ENCODE results near the gene DNAH11. TPM values are rescaled to one million over a fixed set of nuclear protein-coding genes. Genes with fewer than 3 reads are reported as not detected.

The DNAH11 gene
- total and polyA plus RNA-seq, 9 of the 15 experiments (the other 6 are each of a cell fraction or from before 2014, with no cell fraction given), result under 0.01 TPM; not detected in 7

DNA sequence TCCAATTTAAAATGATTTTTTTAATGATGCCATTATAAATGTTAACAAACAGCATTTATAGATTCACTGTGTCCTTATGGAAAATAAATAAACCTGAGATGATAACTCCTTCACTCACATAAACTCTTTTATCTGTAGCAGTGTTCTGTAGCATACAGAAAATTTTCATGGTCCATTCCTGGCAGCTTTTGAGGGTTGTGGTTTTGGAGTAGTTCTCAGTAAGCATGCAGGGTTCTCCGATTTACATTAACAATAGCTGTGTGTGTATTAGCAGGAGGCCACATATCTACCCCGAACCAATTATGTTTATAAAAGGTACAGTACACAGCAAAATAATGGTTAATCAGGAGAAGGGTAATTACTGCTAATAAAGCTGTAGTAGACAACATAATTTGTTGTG is 240.2 kb downstream of the DNAH11 start (continued):
- TF ChIP-seq TAF15 (IDR thresholded peaks at IDR 0.05; ENCODE audit: low read depth, low read length), result no peak
- no peak for TF ChIP-seq CREBBP (IDR thresholded peaks at IDR 0.05; ENCODE audit: low read depth, low read length)
- TF ChIP-seq, protein P1, sequence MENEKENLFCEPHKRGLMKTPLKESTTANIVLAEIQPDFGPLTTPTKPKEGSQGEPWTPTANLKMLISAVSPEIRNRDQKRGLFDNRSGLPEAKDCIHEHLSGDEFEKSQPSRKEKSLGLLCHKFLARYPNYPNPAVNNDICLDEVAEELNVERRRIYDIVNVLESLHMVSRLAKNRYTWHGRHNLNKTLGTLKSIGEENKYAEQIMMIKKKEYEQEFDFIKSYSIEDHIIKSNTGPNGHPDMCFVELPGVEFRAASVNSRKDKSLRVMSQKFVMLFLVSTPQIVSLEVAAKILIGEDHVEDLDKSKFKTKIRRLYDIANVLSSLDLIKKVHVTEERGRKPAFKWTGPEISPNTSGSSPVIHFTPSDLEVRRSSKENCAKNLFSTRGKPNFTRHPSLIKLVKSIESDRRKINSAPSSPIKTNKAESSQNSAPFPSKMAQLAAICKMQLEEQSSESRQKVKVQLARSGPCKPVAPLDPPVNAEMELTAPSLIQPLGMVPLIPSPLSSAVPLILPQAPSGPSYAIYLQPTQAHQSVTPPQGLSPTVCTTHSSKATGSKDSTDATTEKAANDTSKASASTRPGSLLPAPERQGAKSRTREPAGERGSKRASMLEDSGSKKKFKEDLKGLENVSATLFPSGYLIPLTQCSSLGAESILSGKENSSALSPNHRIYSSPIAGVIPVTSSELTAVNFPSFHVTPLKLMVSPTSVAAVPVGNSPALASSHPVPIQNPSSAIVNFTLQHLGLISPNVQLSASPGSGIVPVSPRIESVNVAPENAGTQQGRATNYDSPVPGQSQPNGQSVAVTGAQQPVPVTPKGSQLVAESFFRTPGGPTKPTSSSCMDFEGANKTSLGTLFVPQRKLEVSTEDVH (IDR thresholded peaks at IDR 0.05; ENCODE audit: low read depth, partially characterized antibody), result no peak
- TF ChIP-seq TFAM (CRISPR knock-in tag; conservative IDR thresholded peaks at IDR 0.05), result no peak
- TF ChIP-seq ADNP (tag; IDR thresholded peaks at IDR 0.05), result no peak
- TF ChIP-seq SREBF1 (IDR thresholded peaks at IDR 0.05; ENCODE audit: borderline replicate concordance, low read depth, low read length), result no peak

DNA sequence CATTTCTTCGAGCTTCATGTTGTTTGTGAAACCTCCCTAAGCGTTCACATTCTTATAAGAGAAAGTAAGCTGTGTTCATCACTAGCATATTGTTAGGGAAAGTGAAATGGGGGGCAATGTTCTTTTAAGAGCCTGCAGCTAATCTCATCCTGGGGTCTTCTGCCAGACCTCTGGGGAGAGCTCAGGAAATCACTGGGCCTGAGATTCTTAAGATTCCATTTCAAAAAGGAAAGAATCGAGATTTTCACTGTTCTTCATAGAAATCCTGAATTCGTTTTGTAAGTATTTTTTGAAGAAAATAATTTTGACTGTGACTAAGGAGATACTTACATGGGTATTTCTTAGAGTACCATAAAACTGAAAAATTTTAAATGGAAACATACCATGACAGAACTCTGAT is 242.2 kb downstream of the DNAH11 start:
- CTCF ChIA-PET (ENCODE audit: low intra/inter-chr PET ratio), result no interaction called here
- Histone ChIP-seq H3K79me2 (ENCODE audit: control insufficient read depth, insufficient read depth, low read length) (no peaks in the 10 kb centered on the region), H3K27me3 (ENCODE audit: control insufficient read depth in 2 of 2, insufficient read depth in 2 of 2, low read length in 2 of 2) (no peaks in the 10 kb centered on the region), H2AFZ (ENCODE audit: low read depth, low read length) (no peak overlapping the region), H3K4me1 (replicated peaks in 1 of 2; ENCODE audit: control insufficient read depth in 2 of 2, insufficient read depth in 2 of 2, low read length in 2 of 2) (no peaks in the 10 kb centered on the region), H3K9me1 (ENCODE audit: control insufficient read depth, insufficient read depth, low read length) (no peaks in the 10 kb centered on the region), H3K4me3 (no peak overlapping the region), H4K20me1 (replicated peaks; ENCODE audit: control insufficient read depth, insufficient read depth, low read length) (no peaks in the 10 kb centered on the region), H3K9ac (ENCODE audit: insufficient read depth in 1 of 2, low read depth in 2 of 2, low read length in 2 of 2) (no peak overlapping the region), H3K9me3 (replicated peaks; ENCODE audit: control insufficient read depth, insufficient read depth, low read depth, low read length) (no peaks in the 10 kb centered on the region), H3K4me2 (ENCODE audit: insufficient read depth, low read length) (no peak overlapping the region), H3K36me3 (ENCODE audit: control insufficient read depth, insufficient read depth, low read length) (no peaks in the 10 kb centered on the region), H3K27ac (ENCODE audit: extremely low read depth, low read depth, low read length) (no peak overlapping the region)
- ATAC-seq, result no peak
- in situ Hi-C loops (cut with MboI) (no loop called here), intact Hi-C loops (cut with micrococcal nuclease) (no loop called here)
- POLR2A ChIA-PET, result no interaction called here
- 0% methylated on average over 4 of the region's 4 CpGs for WGBS (ENCODE audit: insufficient coverage, low coverage, missing lambda C conversion rate)
- FAIRE-seq, result no peak
- no TSS peak for BruUV-seq (replicated peaks)
- DNase-seq (ENCODE audit: extremely low read depth in 1 of 4, low spot score in 3 of 4), result no peak
- TF ChIP-seq SMC3 (conservative IDR thresholded peaks at IDR 0.05; ENCODE audit: insufficient read depth, low read depth, low read length), result no peak
- TF ChIP-seq STAT5A (IDR thresholded peaks at IDR 0.05; ENCODE audit: borderline replicate concordance, low read length), result no peak
- TF ChIP-seq NCOA2 (IDR thresholded peaks at IDR 0.05; ENCODE audit: partially characterized antibody in 2 of 2), result no peak
- TF ChIP-seq ZNF146 (CRISPR knock-in tag; IDR thresholded peaks at IDR 0.05; ENCODE audit: unreplicated experiment), result no peak
- TF ChIP-seq ZNF354B (CRISPR knock-in tag; IDR thresholded peaks at IDR 0.05), result no peak
- TF ChIP-seq, protein P2, sequence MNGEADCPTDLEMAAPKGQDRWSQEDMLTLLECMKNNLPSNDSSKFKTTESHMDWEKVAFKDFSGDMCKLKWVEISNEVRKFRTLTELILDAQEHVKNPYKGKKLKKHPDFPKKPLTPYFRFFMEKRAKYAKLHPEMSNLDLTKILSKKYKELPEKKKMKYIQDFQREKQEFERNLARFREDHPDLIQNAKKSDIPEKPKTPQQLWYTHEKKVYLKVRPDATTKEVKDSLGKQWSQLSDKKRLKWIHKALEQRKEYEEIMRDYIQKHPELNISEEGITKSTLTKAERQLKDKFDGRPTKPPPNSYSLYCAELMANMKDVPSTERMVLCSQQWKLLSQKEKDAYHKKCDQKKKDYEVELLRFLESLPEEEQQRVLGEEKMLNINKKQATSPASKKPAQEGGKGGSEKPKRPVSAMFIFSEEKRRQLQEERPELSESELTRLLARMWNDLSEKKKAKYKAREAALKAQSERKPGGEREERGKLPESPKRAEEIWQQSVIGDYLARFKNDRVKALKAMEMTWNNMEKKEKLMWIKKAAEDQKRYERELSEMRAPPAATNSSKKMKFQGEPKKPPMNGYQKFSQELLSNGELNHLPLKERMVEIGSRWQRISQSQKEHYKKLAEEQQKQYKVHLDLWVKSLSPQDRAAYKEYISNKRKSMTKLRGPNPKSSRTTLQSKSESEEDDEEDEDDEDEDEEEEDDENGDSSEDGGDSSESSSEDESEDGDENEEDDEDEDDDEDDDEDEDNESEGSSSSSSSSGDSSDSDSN (IDR thresholded peaks at IDR 0.05; ENCODE audit: borderline replicate concordance in 1 of 2, low read depth in 2 of 2, low read length in 2 of 2), result no peak
- no peak for TF ChIP-seq ZNF551 (CRISPR knock-in tag; IDR thresholded peaks at IDR 0.05)
- TF ChIP-seq, protein P3, sequence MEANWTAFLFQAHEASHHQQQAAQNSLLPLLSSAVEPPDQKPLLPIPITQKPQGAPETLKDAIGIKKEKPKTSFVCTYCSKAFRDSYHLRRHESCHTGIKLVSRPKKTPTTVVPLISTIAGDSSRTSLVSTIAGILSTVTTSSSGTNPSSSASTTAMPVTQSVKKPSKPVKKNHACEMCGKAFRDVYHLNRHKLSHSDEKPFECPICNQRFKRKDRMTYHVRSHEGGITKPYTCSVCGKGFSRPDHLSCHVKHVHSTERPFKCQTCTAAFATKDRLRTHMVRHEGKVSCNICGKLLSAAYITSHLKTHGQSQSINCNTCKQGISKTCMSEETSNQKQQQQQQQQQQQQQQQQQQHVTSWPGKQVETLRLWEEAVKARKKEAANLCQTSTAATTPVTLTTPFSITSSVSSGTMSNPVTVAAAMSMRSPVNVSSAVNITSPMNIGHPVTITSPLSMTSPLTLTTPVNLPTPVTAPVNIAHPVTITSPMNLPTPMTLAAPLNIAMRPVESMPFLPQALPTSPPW (CRISPR knock-in tag; IDR thresholded peaks at IDR 0.05), result no peak
- TF ChIP-seq, protein P4, sequence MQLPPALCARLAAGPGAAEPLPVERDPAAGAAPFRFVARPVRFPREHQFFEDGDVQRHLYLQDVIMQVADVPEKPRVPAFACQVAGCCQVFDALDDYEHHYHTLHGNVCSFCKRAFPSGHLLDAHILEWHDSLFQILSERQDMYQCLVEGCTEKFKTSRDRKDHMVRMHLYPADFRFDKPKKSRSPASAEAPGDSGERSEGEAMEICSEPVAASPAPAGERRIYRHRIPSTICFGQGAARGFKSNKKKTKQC (CRISPR knock-in tag; IDR thresholded peaks at IDR 0.05), result no peak

All from K562 (cell line).